Neural cell (in vitro differentiated cells): Measurements from ENCODE around the gene GPATCH4. TPM values are rescaled to one million over a fixed set of nuclear protein-coding genes. Genes with fewer than 3 reads are reported as not detected.

Experiments
- H2AFZ ChIP-seq: fragments of 200-600, 300-800 bp; sonication (generic), shearing (Covaris generic); 2 replicates; pipeline ENCODE4 v1.6.0; 2014; ENCODE audit warnings: low read depth, mild to moderate bottlenecking, antibody characterized with exemption, low read length, moderate library complexity
- H3F3A ChIP-seq: fragments of 200-600 bp; shearing (Covaris generic); 2 replicates; pipeline ENCODE4 v1.6.1; 2016; ENCODE audit warnings: mild to moderate bottlenecking, moderate library complexity, mixed read lengths, antibody characterized with exemption, low read length; ENCODE audit not compliant: insufficient read depth, poor library complexity, severe bottlenecking
- H3K27ac ChIP-seq: fragments of 200-600, 300-800 bp; sonication (generic), shearing (Covaris generic); 2 replicates; pipeline ENCODE4 v1.5.1; 2014; ENCODE audit warnings: mild to moderate bottlenecking, low read length, moderate library complexity
- H3K27me3 ChIP-seq: fragments of 300-800, 200-600 bp; sonication (generic), shearing (Covaris generic); 2 replicates; pipeline ENCODE4 v1.6.0; 2014; ENCODE audit warnings: mild to moderate bottlenecking, low read depth, low read length, moderate library complexity; ENCODE audit not compliant: insufficient read depth
- H3K36me3 ChIP-seq: fragments of 300-800, 200-600 bp; sonication (generic), shearing (Covaris generic); 2 replicates; pipeline ENCODE4 v1.5.1; 2014; ENCODE audit warnings: mild to moderate bottlenecking, antibody characterized with exemption, low read length, moderate library complexity; ENCODE audit not compliant: insufficient read depth
- H3K4me2 ChIP-seq: fragments of 300-800, 200-600 bp; sonication (generic), shearing (Covaris generic); 2 replicates; pipeline ENCODE4 v1.6.0; 2014; ENCODE audit warnings: mild to moderate bottlenecking, low read length
- H3K4me3 ChIP-seq: fragments of 300-800, 200-600 bp; sonication (generic), shearing (Covaris generic); 2 replicates; pipeline ENCODE4 v1.5.1; 2014; ENCODE audit warnings: mild to moderate bottlenecking, low read length, moderate library complexity
- H3K79me2 ChIP-seq: fragments of 200-600 bp; shearing (Covaris generic); replicated peaks from 2 replicates; pipeline ENCODE4 v1.6.0; 2014; ENCODE audit warnings: mild to moderate bottlenecking, low read length, moderate library complexity; ENCODE audit not compliant: insufficient read depth
- H3K9ac ChIP-seq: fragments of 300-800, 200-600 bp; sonication (generic), shearing (Covaris generic); 2 replicates; pipeline ENCODE4 v1.6.1; 2016; ENCODE audit warnings: mild to moderate bottlenecking, low read length, mixed read lengths
- H3K9me2 ChIP-seq: fragments of 200-600 bp; shearing (Covaris generic); 2 replicates; pipeline ENCODE4 v1.6.1; 2016; ENCODE audit warnings: mild to moderate bottlenecking, low read length, mixed read lengths; ENCODE audit not compliant: insufficient read depth
- H3K9me3 ChIP-seq: fragments of 200-600, 300-800 bp; sonication (generic), shearing (Covaris generic); 2 replicates; pipeline ENCODE4 v1.6.1; 2016; ENCODE audit warnings: mild to moderate bottlenecking, mixed run types, low read length, moderate library complexity, mixed read lengths
- H4K20me1 ChIP-seq: fragments of 200-600 bp; shearing (Covaris generic); 2 replicates; pipeline ENCODE4 v1.6.1; 2016; ENCODE audit warnings: mild to moderate bottlenecking, mixed run types; ENCODE audit not compliant: insufficient read depth
- CTCF ChIP-seq: fragments of 450-650 bp; IDR thresholded peaks from 2 replicates; pipeline ENCODE4 v1.5.1; 2014; ENCODE audit warnings: antibody characterized with exemption, mild to moderate bottlenecking, moderate library complexity; ENCODE audit not compliant: poor library complexity, severe bottlenecking
- EP300 ChIP-seq: fragments of 450-650 bp; conservative IDR thresholded peaks from 2 replicates; pipeline ENCODE4 v1.6.1; 2014; ENCODE audit warnings: antibody characterized with exemption, mild to moderate bottlenecking, moderate library complexity; ENCODE audit not compliant: poor library complexity, severe bottlenecking
- EZH2 ChIP-seq: fragments of 200-600, 300-800 bp; shearing (Covaris generic), sonication (generic); IDR thresholded peaks from 2 replicates; pipeline ENCODE4 v1.6.1; 2014; ENCODE audit warnings: antibody characterized with exemption, low read length, borderline replicate concordance, mild to moderate bottlenecking; ENCODE audit not compliant: insufficient read depth, poor library complexity, severe bottlenecking
- MXI1 ChIP-seq: fragments of 450-650 bp; conservative IDR thresholded peaks from 2 replicates; pipeline ENCODE4 v1.6.1; 2014; ENCODE audit warnings: antibody characterized with exemption, mild to moderate bottlenecking; ENCODE audit not compliant: poor library complexity, severe bottlenecking
- POLR2AphosphoS5 ChIP-seq: IDR thresholded peaks from 2 replicates; pipeline ENCODE4 v1.6.1; 2012
- RAD21 ChIP-seq: fragments of 450-650 bp; conservative IDR thresholded peaks from 2 replicates; pipeline ENCODE4 v1.6.1; 2014; ENCODE audit warnings: antibody characterized with exemption, mild to moderate bottlenecking, moderate library complexity
- REST ChIP-seq: IDR thresholded peaks from 2 replicates; pipeline ENCODE4 v1.6.1; 2012; ENCODE audit warnings: borderline replicate concordance
- SMC3 ChIP-seq: fragments of 450-650 bp; conservative IDR thresholded peaks from 2 replicates; pipeline ENCODE4 v1.6.1; 2014; ENCODE audit warnings: antibody characterized with exemption, mild to moderate bottlenecking, moderate library complexity; ENCODE audit not compliant: poor library complexity
- TAF1 ChIP-seq: IDR thresholded peaks from 2 replicates; pipeline ENCODE4 v1.6.1; 2012; ENCODE audit warnings: low read depth
- polyA plus RNA-seq: library from polyadenylated mRNA; depleted of rRNA; stranded (reverse); fragments of >200 nt; gene quantifications from 2 replicates; pipeline ENCODE4 v1.2.3, GENCODE V29; 2014

The GPATCH4 gene
- polyA plus RNA-seq, 1 donor from 2014 or later: 3.9 TPM

DNA sequence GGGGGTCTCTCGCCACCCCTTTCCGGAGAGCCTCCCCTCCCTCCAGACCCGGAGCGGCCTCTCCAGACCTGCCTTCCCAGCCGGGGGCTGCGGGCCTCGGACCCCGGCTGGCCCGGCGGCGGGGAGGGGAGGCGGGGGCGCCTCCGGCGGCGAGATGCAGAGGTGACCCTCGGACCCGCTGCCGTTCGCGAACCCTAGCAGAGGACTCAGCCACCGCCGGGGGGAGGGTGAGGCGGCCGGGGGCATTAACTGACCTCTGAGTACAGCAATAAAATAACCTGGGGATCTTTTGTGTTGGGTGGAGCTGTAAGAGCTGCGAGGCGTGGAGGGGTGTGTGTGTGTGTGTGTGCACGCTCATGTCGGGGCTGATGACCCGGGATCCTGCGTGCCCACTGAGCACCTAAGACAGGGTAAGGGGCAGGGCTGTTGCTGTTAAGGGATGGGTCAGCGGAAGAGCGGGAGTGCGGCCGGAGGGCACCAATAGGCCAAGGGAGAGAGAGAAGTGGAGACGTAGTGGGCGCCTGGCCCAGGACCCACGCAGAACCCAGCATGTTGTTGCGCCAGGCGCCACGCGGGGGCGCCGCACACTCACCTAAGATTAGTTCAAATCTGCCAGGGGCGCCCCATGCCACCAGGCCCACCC lies 24.3 kb upstream of the GPATCH4 start:
- TF ChIP-seq EP300: no peak
- TF ChIP-seq RAD21: peak; percentile 86
- no peak for TF ChIP-seq TAF1
- TF ChIP-seq SMC3: peak; percentile 86
- no peak for TF ChIP-seq POLR2AphosphoS5
- TF ChIP-seq MXI1: peak; percentile 21
- TF ChIP-seq EZH2: no peak
- no peak for TF ChIP-seq REST
- TF ChIP-seq CTCF: peak; percentile 95
- peak overlapping the region; percentile 69 for H3K4me3 ChIP-seq
- H3K36me3 ChIP-seq: no peaks in the 10 kb centered on the region
- H3K9me2 ChIP-seq: no peaks in the 10 kb centered on the region
- no peaks in the 10 kb centered on the region for H3K9me3 ChIP-seq
- no peak overlapping the region for H3K4me2 ChIP-seq
- H3K27ac ChIP-seq: no peak overlapping the region
- H3K27me3 ChIP-seq: peaks cover 55% of the 10 kb centered on the region
- H4K20me1 ChIP-seq: no peaks in the 10 kb centered on the region
- H3F3A ChIP-seq: no peaks in the 10 kb centered on the region
- H3K79me2 ChIP-seq: no peaks in the 10 kb centered on the region
- H2AFZ ChIP-seq: no peak overlapping the region
- H3K9ac ChIP-seq: peak overlapping the region; percentile 14

DNA sequence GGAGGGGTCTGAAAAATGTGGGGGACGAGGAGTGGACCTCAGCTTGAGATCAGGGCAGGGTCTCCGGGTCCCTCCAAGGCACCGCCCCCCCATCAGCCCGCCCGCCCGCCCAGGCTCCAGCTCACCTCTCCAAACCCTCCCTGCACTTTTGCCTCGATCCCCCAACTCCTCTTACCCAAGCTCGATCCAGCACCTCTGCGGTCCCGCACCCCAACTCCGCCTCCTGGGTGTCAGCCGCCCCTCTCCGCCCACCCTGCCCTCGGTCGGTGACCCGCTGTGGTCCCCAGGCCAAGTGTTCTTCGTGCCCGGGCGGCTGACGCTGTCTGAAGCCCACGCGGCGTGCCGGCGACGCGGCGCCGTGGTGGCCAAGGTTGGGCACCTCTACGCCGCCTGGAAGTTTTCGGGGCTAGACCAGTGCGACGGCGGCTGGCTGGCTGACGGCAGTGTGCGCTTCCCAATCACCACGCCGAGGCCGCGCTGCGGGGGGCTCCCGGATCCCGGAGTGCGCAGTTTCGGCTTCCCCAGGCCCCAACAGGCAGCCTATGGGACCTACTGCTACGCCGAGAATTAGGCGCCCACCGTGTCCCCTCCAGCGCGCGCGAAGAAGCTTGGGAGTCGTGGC lies 23.6 kb upstream of the GPATCH4 start:
- Histone ChIP-seq H3K4me3 (peak overlapping the region; percentile 69), H3K9ac (peak overlapping the region; percentile 14), H3F3A (no peaks in the 10 kb centered on the region), H3K4me2 (no peak overlapping the region), H3K27ac (no peak overlapping the region), H3K9me2 (no peaks in the 10 kb centered on the region), H2AFZ (no peak overlapping the region), H4K20me1 (no peaks in the 10 kb centered on the region), H3K79me2 (no peaks in the 10 kb centered on the region), H3K9me3 (no peaks in the 10 kb centered on the region), H3K36me3 (no peaks in the 10 kb centered on the region), H3K27me3 (peaks cover 62% of the 10 kb centered on the region)
- TF ChIP-seq CTCF: no peak
- no peak for TF ChIP-seq SMC3
- TF ChIP-seq EZH2: peak; percentile 89
